CD14-positive monocyte (primary cell): ENCODE data around the gene GSE1. TPM values are rescaled to one million over a fixed set of nuclear protein-coding genes. Genes with fewer than 3 reads are reported as not detected.

Experiments used
- DNase-seq, 3 donors: peaks; one replicate each; pipeline ENCODE4 v3.0.0-alpha.2; 2011 to 2022
- H2AFZ ChIP-seq: 2 replicates; pipeline ENCODE4 v1.6.0; 2012; ENCODE audit warnings: mild to moderate bottlenecking, low read depth, low read length, inconsistent platforms; ENCODE audit not compliant: insufficient read depth, poor library complexity, severe bottlenecking
- H3K27ac ChIP-seq, 2 donors: 1 replicate in 1 of 2; 2 replicates in 1 of 2; pipeline ENCODE4 v1.5.1; 2012 to 2013; ENCODE audit warnings: low read length in 2 of 2, control low read depth in 1 of 2, inconsistent platforms in 1 of 2, low read depth in 1 of 2, mild to moderate bottlenecking in 1 of 2
- H3K27me3 ChIP-seq, 2 donors: one replicate each; pipeline versions ENCODE4 v1.6.0 to v1.6.1; 2011 to 2013; ENCODE audit warnings: low read length in 2 of 2; ENCODE audit not compliant: control insufficient read depth in 2 of 2, insufficient read depth in 2 of 2
- H3K36me3 ChIP-seq, 2 donors: replicated peaks in 1 of 2; 1 replicate in 1 of 2; 2 replicates in 1 of 2; pipeline versions ENCODE4 v1.5.1 to v1.6.1; 2012 to 2013; ENCODE audit warnings: low read length in 2 of 2, control low read depth in 1 of 2, inconsistent platforms in 1 of 2, mild to moderate bottlenecking in 1 of 2; ENCODE audit not compliant: insufficient read depth in 2 of 2, control insufficient read depth in 1 of 2
- H3K4me1 ChIP-seq, 2 donors: 1 replicate in 1 of 2; 2 replicates in 1 of 2; pipeline versions ENCODE4 v1.5.1 to v1.6.1; 2012 to 2013; ENCODE audit warnings: low read length in 2 of 2, control low read depth in 1 of 2, inconsistent platforms in 1 of 2, mild to moderate bottlenecking in 1 of 2, moderate library complexity in 1 of 2; ENCODE audit not compliant: insufficient read depth in 2 of 2, control insufficient read depth in 1 of 2
- H3K4me2 ChIP-seq: replicated peaks from 2 replicates; pipeline ENCODE3; 2012; ENCODE audit warnings: low read length, moderate library complexity, mild to moderate bottlenecking; ENCODE audit not compliant: poor library complexity, severe bottlenecking; ENCODE audit errors: extremely low read depth
- H3K4me3 ChIP-seq, 3 experiments: fragments of 200-600 bp in 1 of 3; sonication (generic) in 1 of 3; replicated peaks in 1 of 3; 1 replicate in 2 of 3; 2 replicates in 1 of 3; pipeline ENCODE4 v1.5.1; 2011 to 2013; ENCODE audit warnings: low read length in 3 of 3, mild to moderate bottlenecking in 3 of 3, control low read depth in 2 of 3, low read depth in 2 of 3, inconsistent platforms in 1 of 3, moderate library complexity in 1 of 3
- H3K79me2 ChIP-seq: 2 replicates; pipeline ENCODE4 v1.6.0; 2012; ENCODE audit warnings: mild to moderate bottlenecking, control low read depth, inconsistent platforms, low read length, moderate library complexity; ENCODE audit not compliant: insufficient read depth
- H3K9ac ChIP-seq: 2 replicates; pipeline ENCODE4 v1.6.0; 2017; ENCODE audit warnings: low read length, mild to moderate bottlenecking; ENCODE audit not compliant: insufficient read depth, poor library complexity, severe bottlenecking
- H3K9me3 ChIP-seq, 2 donors: replicated peaks in 1 of 2; 1 replicate in 1 of 2; 2 replicates in 1 of 2; pipeline versions ENCODE4 v1.5.1 to v1.6.1; 2012 to 2013; ENCODE audit warnings: low read length in 2 of 2, control low read depth in 1 of 2; ENCODE audit not compliant: control insufficient read depth in 1 of 2, insufficient read depth in 1 of 2
- H4K20me1 ChIP-seq: 2 replicates; pipeline ENCODE4 v1.6.0; 2012; ENCODE audit warnings: mild to moderate bottlenecking, low read length, control low read depth, moderate library complexity; ENCODE audit not compliant: insufficient read depth
- H3K27ac Mint-ChIP-seq, 7 donors: one replicate each; pipeline ENCODE4 v1.8.0; 2020; ENCODE audit warnings: mild to moderate bottlenecking in 7 of 7, mixed read lengths in 7 of 7, moderate library complexity in 6 of 7, inconsistent platforms in 2 of 7
- H3K27me3 Mint-ChIP-seq, 3 donors: one replicate each; pipeline ENCODE4 v1.8.0; 2021 to 2022; ENCODE audit warnings: low read depth in 3 of 3, mild to moderate bottlenecking in 3 of 3, mixed read lengths in 3 of 3, moderate library complexity in 3 of 3, inconsistent platforms in 1 of 3
- H3K36me3 Mint-ChIP-seq, 2 donors: one replicate each; pipeline ENCODE4 v1.8.0; 2020; ENCODE audit warnings: mixed read lengths in 2 of 2, inconsistent platforms in 1 of 2, mild to moderate bottlenecking in 1 of 2
- H3K4me1 Mint-ChIP-seq: one replicate; pipeline ENCODE4 v1.8.0; 2020; ENCODE audit warnings: mild to moderate bottlenecking, mixed read lengths
- H3K4me3 Mint-ChIP-seq, 2 donors: one replicate each; pipeline ENCODE4 v1.8.0; 2020; ENCODE audit warnings: mild to moderate bottlenecking in 2 of 2, mixed read lengths in 2 of 2, moderate library complexity in 1 of 2
- H3K9me3 Mint-ChIP-seq, 7 donors: one replicate each; pipeline ENCODE4 v1.8.0; 2020 to 2022; ENCODE audit warnings: mixed read lengths in 7 of 7, mild to moderate bottlenecking in 6 of 7, moderate library complexity in 6 of 7, inconsistent platforms in 2 of 7
- CTCF ChIP-seq: fragments of 200-600 bp; IDR thresholded peaks from one replicate; pipeline ENCODE4 v1.8.0; 2022; ENCODE audit warnings: antibody characterized with exemption, mild to moderate bottlenecking
- WGBS: methylation state at CpG from one replicate; pipeline ENCODE4 v1.1.5; 2013; ENCODE audit warnings: missing lambda C conversion rate; ENCODE audit not compliant: insufficient coverage; 5-methylcytosine and 5-hydroxymethylcytosine counted together
- intact Hi-C, 2 donors: fragments of 100-400 bp; cut with micrococcal nuclease; formaldehyde crosslinking; loops; one replicate each; pipeline versions ENCODE4 v1.15.0 to v1.15.1; 2023
- polyA plus RNA-seq, 3 donors: library from polyadenylated mRNA; depleted of rRNA in 1 of 3; unstranded in 2 of 3; stranded (reverse) in 1 of 3; fragments of 300-500 nt in 2 of 3; fragments of >200 nt in 1 of 3; fragmentation: Illumina TruSeq in 2 of 3; gene quantifications; 1 replicate in 2 of 3; 2 replicates in 1 of 3; pipeline ENCODE4 v1.2.3, GENCODE V29; 2012 to 2021

GSE1 gene
- polyA plus RNA-seq, 3 donors, result 0.67 to 38.9 (median 0.86) TPM

- peak overlapping the region in 5 of 7 donors; percentile 9 to 72 (median 32) for H3K27ac Mint-ChIP-seq
These were observed 10.5 kb upstream of the GSE1 start for GRCh38 chr16:85602402-85603202.

More at GRCh38 chr16:85602402-85603202, 10.5 kb upstream of the GSE1 start:
- H3K27me3 ChIP-seq, result no peaks in the 10 kb centered on the region
- H3K79me2 ChIP-seq, result peaks cover 79% of the 10 kb centered on the region
- Mint-ChIP-seq H3K9me3 (no peaks in the 10 kb centered on the region), H3K27me3 (peaks cover 2 to 6% (median 5%) of the 10 kb centered on the region in 3 donors), H3K36me3 (peaks cover 24 to 39% of the 10 kb centered on the region in 2 donors), H3K4me1 (peaks cover 31% of the 10 kb centered on the region), H3K4me3 (no peak overlapping the region)
- WGBS, result 68% methylated on average over 16 of the region's 24 CpGs
- H2AFZ ChIP-seq, result no peak overlapping the region
- H3K4me3 ChIP-seq, result no peak overlapping the region
- H3K9me3 ChIP-seq, result no peaks in the 10 kb centered on the region
- peaks cover 96% of the 10 kb centered on the region for H4K20me1 ChIP-seq
- H3K36me3 ChIP-seq, result peaks cover 9 to 32% of the 10 kb centered on the region in 2 donors
- peaks cover 14 to 21% of the 10 kb centered on the region in 2 donors for H3K4me1 ChIP-seq
- TF ChIP-seq CTCF, result no peak
- intact Hi-C loops, result no loop called here
- no peak overlapping the region for H3K27ac ChIP-seq
- no peak overlapping the region for H3K4me2 ChIP-seq
- peak in 1 of 3 donors; percentile 64 for DNase-seq
- no peak overlapping the region for H3K9ac ChIP-seq
